IMR-90 (cell line): ENCODE data around the gene PSMB3. TPM values are rescaled to one million over a fixed set of nuclear protein-coding genes. Genes with fewer than 3 reads are reported as not detected.

Experiments
- ATAC-seq: fragments of 200-7000 bp; cut with Tn5 transposase; 2 replicates; pipeline ENCODE4 v1.9.1; 2020; ENCODE audit warnings: low read depth, mild to moderate bottlenecking, moderate library complexity
- BruUV-seq: library from RNA; stranded (reverse); fragments of 400-500 nt; replicated peaks from 2 replicates; lab custom pipeline; 2021; lab: Mats Ljungman, UMichigan
- CTCF ChIA-PET: fragments of 300-600 bp; formaldehyde crosslinking; extraction: SDS; loops from one replicate; lab custom pipeline; 2021; ENCODE audit warnings: antibody characterized with exemption; lab: Yijun Ruan, JAX
- POLR2A ChIA-PET: fragments of 300-600 bp; sonication (Branson Sonifier 250); formaldehyde crosslinking; loops from one replicate; lab custom pipeline; 2022; ENCODE audit warnings: antibody characterized with exemption; ENCODE audit not compliant: unreplicated experiment; lab: Charles Lee
- DNase-seq: peaks from one replicate; pipeline ENCODE4 v3.0.0; 2013
- H2AFZ ChIP-seq: replicated peaks from 2 replicates; pipeline ENCODE3; 2013; ENCODE audit warnings: low read length, mild to moderate bottlenecking; ENCODE audit not compliant: poor library complexity
- H2AK5ac ChIP-seq: 2 replicates; pipeline ENCODE4 v1.6.1; 2013; ENCODE audit warnings: low read depth, low read length, inconsistent platforms
- H2AK9ac ChIP-seq: replicated peaks from 2 replicates; pipeline ENCODE3; 2013; ENCODE audit warnings: mild to moderate bottlenecking, low read depth, low read length, moderate library complexity; ENCODE audit not compliant: poor library complexity
- H2BK120ac ChIP-seq: 2 replicates; pipeline ENCODE4 v1.6.1; 2013; ENCODE audit warnings: low read depth, low read length, inconsistent platforms
- H2BK15ac ChIP-seq: 3 replicates; pipeline ENCODE4 v1.6.1; 2013; ENCODE audit warnings: low read depth, low read length, inconsistent platforms
- H2BK20ac ChIP-seq: 2 replicates; pipeline ENCODE4 v1.6.1; 2013; ENCODE audit warnings: low read depth, mild to moderate bottlenecking, inconsistent platforms, low read length, moderate library complexity
- H2BK5ac ChIP-seq: 2 replicates; pipeline ENCODE4 v1.6.1; 2013; ENCODE audit warnings: mild to moderate bottlenecking, low read depth, low read length, inconsistent platforms; ENCODE audit not compliant: poor library complexity, severe bottlenecking
- H3K14ac ChIP-seq: replicated peaks from 2 replicates; pipeline ENCODE4 v1.6.1; 2013; ENCODE audit warnings: low read depth, low read length, inconsistent platforms
- H3K18ac ChIP-seq: 2 replicates; pipeline ENCODE4 v1.6.1; 2013; ENCODE audit warnings: low read depth, low read length, control low read depth
- H3K23ac ChIP-seq: 2 replicates; pipeline ENCODE4 v1.6.1; 2013; ENCODE audit warnings: low read depth, low read length, inconsistent platforms
- H3K27ac ChIP-seq: 2 replicates; pipeline ENCODE4 v1.5.1; 2013; ENCODE audit warnings: mild to moderate bottlenecking, control low read depth, low read length; ENCODE audit not compliant: insufficient read depth
- H3K27me3 ChIP-seq: 2 replicates; pipeline ENCODE4 v1.6.1; 2013; ENCODE audit warnings: low read length; ENCODE audit not compliant: control insufficient read depth, insufficient read depth
- H3K36me3 ChIP-seq: 2 replicates; pipeline ENCODE4 v1.6.1; 2013; ENCODE audit warnings: low read length, mixed read lengths; ENCODE audit not compliant: control insufficient read depth, insufficient read depth
- H3K4ac ChIP-seq: 2 replicates; pipeline ENCODE4 v1.6.1; 2013; ENCODE audit warnings: low read depth, low read length, inconsistent platforms
- H3K4me1 ChIP-seq: 2 replicates; pipeline ENCODE4 v1.6.1; 2013; ENCODE audit warnings: low read length, mixed read lengths; ENCODE audit not compliant: control insufficient read depth, insufficient read depth
- H3K4me2 ChIP-seq: 2 replicates; pipeline ENCODE4 v1.6.1; 2013; ENCODE audit warnings: low read depth, mild to moderate bottlenecking, control low read depth, low read length, moderate library complexity
- H3K4me3 ChIP-seq: 2 replicates; pipeline ENCODE4 v1.5.1; 2013; ENCODE audit warnings: low read depth, mild to moderate bottlenecking, control low read depth, low read length, moderate library complexity; ENCODE audit not compliant: insufficient read depth
- H3K56ac ChIP-seq: 2 replicates; pipeline ENCODE4 v1.6.1; 2013; ENCODE audit warnings: low read length, inconsistent platforms; ENCODE audit not compliant: insufficient read depth; ENCODE audit errors: extremely low read depth
- H3K79me1 ChIP-seq, 2 experiments: 2 replicates each; pipeline ENCODE4 v1.6.1; 2013; ENCODE audit warnings: low read length in 2 of 2, inconsistent platforms in 1 of 2, low read depth in 1 of 2
- H3K9ac ChIP-seq: 2 replicates; pipeline ENCODE4 v1.6.1; 2013; ENCODE audit warnings: low read depth, low read length, control low read depth
- H3K9me1 ChIP-seq: 2 replicates; pipeline ENCODE4 v1.6.1; 2013; ENCODE audit warnings: low read length, inconsistent platforms; ENCODE audit not compliant: insufficient read depth
- H3K9me3 ChIP-seq: 2 replicates; pipeline ENCODE4 v1.6.1; 2013; ENCODE audit warnings: low read length; ENCODE audit not compliant: control insufficient read depth, insufficient read depth
- H4K20me1 ChIP-seq: 2 replicates; pipeline ENCODE4 v1.6.1; 2013; ENCODE audit warnings: low read length, inconsistent platforms; ENCODE audit not compliant: insufficient read depth
- H4K5ac ChIP-seq: 2 replicates; pipeline ENCODE4 v1.6.1; 2013; ENCODE audit warnings: mild to moderate bottlenecking, low read depth, low read length, control low read depth
- H4K8ac ChIP-seq, 2 experiments: 2 replicates each; pipeline ENCODE4 v1.6.1; 2013; ENCODE audit warnings: low read depth in 2 of 2, low read length in 2 of 2, control low read depth in 1 of 2, inconsistent platforms in 1 of 2
- H4K91ac ChIP-seq: 2 replicates; pipeline ENCODE4 v1.6.1; 2013; ENCODE audit warnings: low read depth, low read length, inconsistent platforms; ENCODE audit not compliant: insufficient read depth
- CEBPB ChIP-seq: IDR thresholded peaks from 2 replicates; pipeline ENCODE4 v1.6.1; 2012; ENCODE audit warnings: low read depth, low read length, improper control_type of control experiment
- CHD1 ChIP-seq: IDR thresholded peaks from 2 replicates; pipeline ENCODE4 v1.6.1; 2012; ENCODE audit warnings: low read depth, low read length, improper control_type of control experiment
- MAZ ChIP-seq: IDR thresholded peaks from 2 replicates; pipeline ENCODE4 v1.6.1; 2012; ENCODE audit warnings: low read depth, mild to moderate bottlenecking, low read length, improper control_type of control experiment, moderate library complexity, borderline replicate concordance
- NFE2L2 ChIP-seq: fragments of 150-350 bp; IDR thresholded peaks from 2 replicates; pipeline ENCODE4 v1.6.1; 2016; ENCODE audit warnings: low read depth, mild to moderate bottlenecking, low read length
- WGBS, 2 experiments: methylation state at CpG; one replicate each; pipeline versions ENCODE4 v1.1.5 to v1.1.7; 2013; ENCODE audit warnings: missing lambda C conversion rate in 2 of 2; ENCODE audit not compliant: insufficient read length in 1 of 2; ENCODE audit errors: extremely low coverage in 2 of 2; 5-methylcytosine and 5-hydroxymethylcytosine counted together
- dilution Hi-C: fragments of 300-500 bp; cut with HindIII; formaldehyde crosslinking; loops from one replicate; pipeline ENCODE4 v1.14.3; 2018; ENCODE audit warnings: low sequenced_read_pairs; ENCODE audit not compliant: unreplicated experiment
- in situ Hi-C: fragments of 300-500 bp; cut with MboI; formaldehyde crosslinking; loops from 3 replicates; pipeline ENCODE4 v1.14.3; 2019; ENCODE audit warnings: low sequenced_read_pairs, inconsistent platforms, mixed read lengths
- intact Hi-C: fragments of 100-400 bp; cut with micrococcal nuclease; formaldehyde crosslinking; loops from 2 replicates; pipeline ENCODE4 v1.10.0; 2022
- polyA plus RNA-seq, 3 experiments: library from polyadenylated mRNA; depleted of rRNA; stranded (reverse); fragments of >200 nt; gene quantifications; 2 replicates each; pipeline ENCODE4 v1.2.3, GENCODE V29; 2012; ENCODE audit warnings: low replicate concordance in 1 of 3
- total RNA-seq: library from RNA; depleted of rRNA; stranded (reverse); fragments of >200 nt; gene quantifications from 2 replicates; pipeline ENCODE4 v1.2.3, GENCODE V29; 2012
- TF ChIP-seq, protein P1 (sequence below): fragments of 150-350 bp; IDR thresholded peaks from 2 replicates; pipeline ENCODE4 v1.6.1; 2017; ENCODE audit warnings: mild to moderate bottlenecking, antibody characterized with exemption, low read length, low read depth

The PSMB3 gene
- total and polyA plus RNA-seq, 2 of the 4 experiments (the other 2 are of a cell fraction), result 480 to 828 TPM

DNA sequence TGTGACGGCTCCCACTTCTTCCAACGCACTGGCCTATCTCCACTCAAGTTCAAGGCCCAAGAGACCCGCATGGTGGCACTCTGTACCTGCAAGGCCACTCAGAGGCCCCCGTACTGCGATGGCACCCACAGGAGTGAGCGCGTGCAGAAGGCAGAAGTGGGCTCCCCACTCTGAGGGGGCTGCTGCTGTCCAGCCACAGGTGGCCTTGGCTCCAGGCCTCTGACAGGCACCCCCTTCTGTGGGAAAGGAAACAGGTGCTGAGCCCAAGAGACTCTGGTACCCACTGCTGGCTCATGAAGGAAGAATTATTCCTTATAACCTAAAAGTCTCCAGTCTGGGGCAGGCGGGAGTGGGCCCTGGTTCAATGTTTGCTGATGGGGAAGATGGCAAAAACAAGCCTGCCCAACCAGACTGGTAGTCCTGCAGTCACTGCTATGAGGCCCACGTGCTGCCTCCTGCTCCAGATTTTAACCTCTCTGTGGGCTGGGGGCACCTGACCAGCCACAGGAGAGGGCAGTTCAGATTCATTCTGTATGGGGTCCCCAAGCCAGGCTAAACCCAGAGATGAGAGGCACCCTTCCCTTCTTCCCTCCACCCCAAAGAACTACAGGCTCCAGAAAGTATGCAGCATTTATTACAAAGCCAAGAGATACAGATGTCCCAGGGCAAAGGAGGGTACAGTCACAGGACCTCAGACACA lies 19.1 kb upstream of the PSMB3 start:
- no peak for ATAC-seq
- peaks cover 41% of the 10 kb centered on the region for H3K36me3 ChIP-seq
- TF ChIP-seq MAZ, result no peak
- TF ChIP-seq NFE2L2, result no peak
- TF ChIP-seq CEBPB, result no peak
- no peak for TF ChIP-seq CHD1
- TF ChIP-seq, protein P1, sequence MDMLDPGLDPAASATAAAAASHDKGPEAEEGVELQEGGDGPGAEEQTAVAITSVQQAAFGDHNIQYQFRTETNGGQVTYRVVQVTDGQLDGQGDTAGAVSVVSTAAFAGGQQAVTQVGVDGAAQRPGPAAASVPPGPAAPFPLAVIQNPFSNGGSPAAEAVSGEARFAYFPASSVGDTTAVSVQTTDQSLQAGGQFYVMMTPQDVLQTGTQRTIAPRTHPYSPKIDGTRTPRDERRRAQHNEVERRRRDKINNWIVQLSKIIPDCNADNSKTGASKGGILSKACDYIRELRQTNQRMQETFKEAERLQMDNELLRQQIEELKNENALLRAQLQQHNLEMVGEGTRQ, result no peak
- WGBS, 2 experiments, result 93% methylated on average over 3 of the region's 9 CpGs; no CpG with 5 or more reads in 1 of the 2 experiments
- peaks cover 36% of the 10 kb centered on the region for H4K20me1 ChIP-seq
- H2AK9ac ChIP-seq, result no peak overlapping the region
- no peak overlapping the region for H2BK5ac ChIP-seq
- no TSS peak for BruUV-seq
- H2AFZ ChIP-seq, result no peak overlapping the region
- H3K4me2 ChIP-seq, result no peak overlapping the region
- no peak overlapping the region for H2BK120ac ChIP-seq
- in situ Hi-C loops (loop anchor here (5.0 kb wide), 1 partner anchor 56 kb away; no protein-coding TSS in a partner anchor), intact Hi-C loops (no loop called here), dilution Hi-C loops (no loop called here)
- POLR2A ChIA-PET, result no interaction called here
- H3K14ac ChIP-seq, result no peak overlapping the region
- H2BK15ac ChIP-seq, result no peak overlapping the region
- peaks cover 11 to 69% of the 10 kb centered on the region in 2 experiments; a peak in 3 of 4 replicates for H3K79me1 ChIP-seq
- H4K8ac ChIP-seq, result no peak overlapping the region
- no peaks in the 10 kb centered on the region for H3K27me3 ChIP-seq
- 0 out of 2 replicates have a peak, but pooled peaks cover 11% of the 10 kb centered on the region for H3K9me1 ChIP-seq
- H3K4me1 ChIP-seq, result peaks cover 15% of the 10 kb centered on the region
- no peak overlapping the region for H4K5ac ChIP-seq
- no peak overlapping the region for H3K18ac ChIP-seq
- H3K56ac ChIP-seq, result no peak overlapping the region
- H3K9ac ChIP-seq, result no peak overlapping the region
- H3K23ac ChIP-seq, result no peak overlapping the region
- no peaks in the 10 kb centered on the region for H3K9me3 ChIP-seq
- H3K4ac ChIP-seq, result no peak overlapping the region
- H3K4me3 ChIP-seq, result no peak overlapping the region
- no peak for DNase-seq
- no peak overlapping the region for H3K27ac ChIP-seq
- CTCF ChIA-PET, result no interaction called here
- H4K91ac ChIP-seq, result no peak overlapping the region
- H2AK5ac ChIP-seq, result no peak overlapping the region
- H2BK20ac ChIP-seq, result no peak overlapping the region
